Spleen (tissue), 11 donors: ENCODE measurements around the gene IGSF21. TPM values are rescaled to one million over a fixed set of nuclear protein-coding genes. Genes with fewer than 3 reads are reported as not detected.

Experiments used
- DNase-seq: peaks from one replicate; pipeline ENCODE4 v3.0.0-alpha.2; 2020
- H3K27ac ChIP-seq, 8 donors: fragments of 200-600 bp; sonication (generic) in 7 of 8; 1 replicate in 4 of 8; 2 replicates in 4 of 8; pipeline versions ENCODE4 v1.5.0 to v1.8.0; 2016 to 2021; ENCODE audit warnings: inconsistent platforms in 4 of 8, mild to moderate bottlenecking in 4 of 8, moderate library complexity in 1 of 8
- H3K27me3 ChIP-seq, 7 donors: fragments of 200-600 bp; sonication (generic) in 6 of 7; replicated peaks in 1 of 7; 1 replicate in 4 of 7; 2 replicates in 3 of 7; pipeline versions ENCODE4 v1.5.0 to v1.8.0; 2016 to 2021; ENCODE audit warnings: inconsistent platforms in 3 of 7, mild to moderate bottlenecking in 1 of 7
- H3K36me3 ChIP-seq, 6 donors: fragments of 200-600 bp; sonication (generic) in 5 of 6; 1 replicate in 4 of 6; 2 replicates in 2 of 6; pipeline versions ENCODE4 v1.5.0 to v1.8.0; 2016 to 2021; ENCODE audit warnings: inconsistent platforms in 2 of 6
- H3K4me1 ChIP-seq, 6 donors: fragments of 200-600 bp; sonication (generic) in 5 of 6; 1 replicate in 3 of 6; 2 replicates in 3 of 6; pipeline versions ENCODE4 v1.5.0 to v1.8.0; 2016 to 2021; ENCODE audit warnings: inconsistent platforms in 3 of 6
- H3K4me3 ChIP-seq, 8 donors: fragments of 200-600 bp; sonication (generic) in 7 of 8; 1 replicate in 4 of 8; 2 replicates in 4 of 8; pipeline versions ENCODE4 v1.5.0 to v1.8.0; 2016 to 2021; ENCODE audit warnings: inconsistent platforms in 4 of 8, mild to moderate bottlenecking in 4 of 8, moderate library complexity in 2 of 8
- H3K9me3 ChIP-seq, 8 donors: fragments of 200-600 bp; sonication (generic) in 7 of 8; 1 replicate in 4 of 8; 2 replicates in 4 of 8; pipeline versions ENCODE4 v1.5.0 to v1.8.0; 2016 to 2021; ENCODE audit warnings: inconsistent platforms in 4 of 8
- CTCF ChIP-seq, 11 experiments: fragments of 200-600 bp in 7 of 11; fragments of 450-650 bp in 4 of 11; sonication (generic) in 4 of 11; IDR thresholded peaks in 8 of 11; conservative IDR thresholded peaks in 3 of 11; 1 replicate in 7 of 11; 2 replicates in 4 of 11; pipeline versions ENCODE4 v1.4.0 to v1.8.0; 2016 to 2021; ENCODE audit warnings: antibody characterized with exemption in 11 of 11, inconsistent platforms in 4 of 11, mild to moderate bottlenecking in 1 of 11
- POLR2A ChIP-seq, 3 donors: fragments of 450-650 bp; IDR thresholded peaks; one replicate each; pipeline ENCODE4 v1.5.1; 2017; ENCODE audit warnings: antibody characterized with exemption in 3 of 3, mild to moderate bottlenecking in 1 of 3
- POLR2AphosphoS5 ChIP-seq, 3 donors: sonication (generic); formaldehyde crosslinking; IDR thresholded peaks; one replicate each; pipeline ENCODE4 v1.5.1; 2017; ENCODE audit warnings: antibody characterized with exemption in 3 of 3
- WGBS, 5 donors: extraction: QIAGEN DNeasy Blood & Tissue Kit in 3 of 5; methylation state at CpG; one replicate each; pipeline versions ENCODE4 v1.1.5 to v1.1.7; 2013 to 2018; 5-methylcytosine and 5-hydroxymethylcytosine counted together
- intact Hi-C: fragments of 100-400 bp; cut with DNase I; formaldehyde crosslinking; loops from one replicate; pipeline ENCODE4 v1.15.0; 2023; ENCODE audit warnings: low total_unique reads
- polyA plus RNA-seq, 3 donors: library from polyadenylated mRNA; stranded (reverse); fragments of 200-250 nt; gene quantifications; one replicate each; pipeline ENCODE4 v1.2.1, GENCODE V29; 2013
- total RNA-seq, 7 donors: library from RNA; depleted of rRNA in 3 of 7; stranded (reverse); fragments of >200 nt in 3 of 7; fragmentation: NEBNext Ultra II Directional in 4 of 7; extraction: Animal tissue kit (Norgen Biotek cat#: 25700) in 4 of 7; gene quantifications; one replicate each; pipeline versions ENCODE4 v1.1.0 to v1.2.1, GENCODE V29; 2016 to 2021
- donor health status: healthy with polysubstance abuse.
- donor health status: DM: no; HTN: no; CAD: no; lungs with moderate emphysema.
- donor health status: DM: no; HTN: no; CAD: no.
- donor health status: Bipolar disorder and iron deficiency.
- donor health status: healthy.
- donor health status: DM: no; HTN: no; CAD: no.
- donor health status: DM: yes; HTN: yes; CAD: no.

Gene IGSF21
- total and polyA plus RNA-seq, 10 donors, result 1.6 to 35.0 (median 20.6) TPM

GRCh38 chr1:18387307-18387706 lies 279.7 kb downstream of the IGSF21 start:
- Histone ChIP-seq H3K9me3 (no peaks in the 10 kb centered on the region), H3K27me3 (peaks cover 0 to 44% (median 0%) of the 10 kb centered on the region in 7 donors), H3K4me3 (no peak overlapping the region), H3K36me3 (no peaks in the 10 kb centered on the region), H3K27ac (no peak overlapping the region), H3K4me1 (peaks cover 0 to 19% (median 6%) of the 10 kb centered on the region in 6 donors)
- 82 to 92% (median 87%) methylated on average over 6 of the region's 6 CpGs for WGBS, 5 donors
- DNase-seq, result no peak
- intact Hi-C loops, result no loop called here
- no peak for TF ChIP-seq CTCF (IDR thresholded peaks at IDR 0.05 in 8 of 11, conservative IDR thresholded peaks at IDR 0.05 in 3 of 11)

- TF ChIP-seq POLR2AphosphoS5 (IDR thresholded peaks at IDR 0.05) (no peak), CTCF (IDR thresholded peaks at IDR 0.05 in 8 of 11, conservative IDR thresholded peaks at IDR 0.05 in 3 of 11) (no peak), POLR2A (IDR thresholded peaks at IDR 0.05) (no peak)
- intact Hi-C loops, result no loop called here
- DNase-seq, result no peak
- peaks cover 0 to 9% (median 0%) of the 10 kb centered on the region in 7 donors for H3K27me3 ChIP-seq
- H3K4me3 ChIP-seq, result no peak overlapping the region
- H3K27ac ChIP-seq, result no peak overlapping the region
- whole genome bisulfite sequencing, 5 donors, result 81 to 90% (median 88%) methylated on average over 6 to 11 of the region's 11 CpGs
- H3K4me1 ChIP-seq, result peaks cover 0 to 5% (median 0%) of the 10 kb centered on the region in 6 donors
- H3K36me3 ChIP-seq, result no peaks in the 10 kb centered on the region
- no peaks in the 10 kb centered on the region for H3K9me3 ChIP-seq
These were observed 283.4 kb downstream of the IGSF21 start for GRCh38 chr1:18390953-18391352.

GRCh38 chr1:18394563-18395156 lies 287.1 kb downstream of the IGSF21 start:
- Histone ChIP-seq H3K9me3 (no peaks in the 10 kb centered on the region), H3K27ac (no peak overlapping the region), H3K36me3 (no peaks in the 10 kb centered on the region), H3K27me3 (peaks cover 0 to 30% (median 0%) of the 10 kb centered on the region in 7 donors), H3K4me3 (no peak overlapping the region), H3K4me1 (no peaks in the 10 kb centered on the region)
- TF ChIP-seq CTCF (IDR thresholded peaks at IDR 0.05 in 8 of 11, conservative IDR thresholded peaks at IDR 0.05 in 3 of 11) (no peak), POLR2A (IDR thresholded peaks at IDR 0.05) (no peak)
- no peak for DNase-seq
- intact Hi-C loops, result no loop called here
- 77 to 90% (median 87%) methylated on average over 9 of the region's 9 CpGs for WGBS, 5 donors

- TF ChIP-seq POLR2A (IDR thresholded peaks at IDR 0.05) (no peak), CTCF (IDR thresholded peaks at IDR 0.05 in 8 of 11, conservative IDR thresholded peaks at IDR 0.05 in 3 of 11) (no peak), POLR2AphosphoS5 (IDR thresholded peaks at IDR 0.05) (no peak)
- Histone ChIP-seq H3K27ac (no peak overlapping the region), H3K27me3 (peaks cover 0 to 36% (median 0%) of the 10 kb centered on the region in 7 donors), H3K4me1 (no peaks in the 10 kb centered on the region), H3K9me3 (no peaks in the 10 kb centered on the region), H3K36me3 (no peaks in the 10 kb centered on the region), H3K4me3 (no peak overlapping the region)
- no peak for DNase-seq
- intact Hi-C loops, result no loop called here
- 67 to 77% (median 70%) methylated on average over 7 of the region's 7 CpGs for WGBS, 5 donors
These were observed 288.8 kb downstream of the IGSF21 start for GRCh38 chr1:18396247-18396980.
